Measurements from ENCODE around the gene KRTAP1-5. TPM values are rescaled to one million over a fixed set of nuclear protein-coding genes. Genes with fewer than 3 reads are reported as not detected.
A peak's percentile ranks its signal among the peaks of the same experiment; 100 is the strongest.
"Not testable (repeated sequence)": the region's sequence is repeated elsewhere in the genome, so short reads cannot be mapped to it uniquely, and the experiment has no call there.

KRTAP1-5 gene
- total RNA-seq, 1 donor from 2014 or later: not detected

DNA sequence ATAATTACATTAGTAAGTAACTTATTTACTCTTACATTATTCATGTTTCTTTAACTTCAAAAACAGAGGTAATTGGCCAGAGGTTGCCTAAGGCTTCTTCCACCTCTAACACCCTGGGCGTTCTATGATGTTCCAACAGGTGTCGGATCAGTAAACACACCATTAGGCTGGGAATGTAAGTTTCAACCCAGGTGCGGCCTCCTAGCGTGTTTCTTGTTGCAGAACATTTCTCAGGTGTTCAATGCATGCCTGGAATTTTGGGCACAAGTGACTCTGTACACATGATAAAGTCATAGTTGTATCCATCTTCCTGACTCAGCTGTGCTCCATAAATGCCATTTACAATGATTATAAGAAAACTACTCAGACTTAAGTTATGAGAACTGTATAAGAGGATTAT is 27.0 kb upstream of the KRTAP1-5 start:
- ATAC-seq (ENCODE audit: poor library complexity) (no peak), DNase-seq (no peak)
- intact Hi-C loops (cut with DNase I): no loop called here

GRCh38 chr17:41052566-41052965 is 25.6 kb upstream of the KRTAP1-5 start:
- DNase-seq (no peak), ATAC-seq (ENCODE audit: poor library complexity) (no peak)
- intact Hi-C loops (cut with DNase I): no loop called here

DNA sequence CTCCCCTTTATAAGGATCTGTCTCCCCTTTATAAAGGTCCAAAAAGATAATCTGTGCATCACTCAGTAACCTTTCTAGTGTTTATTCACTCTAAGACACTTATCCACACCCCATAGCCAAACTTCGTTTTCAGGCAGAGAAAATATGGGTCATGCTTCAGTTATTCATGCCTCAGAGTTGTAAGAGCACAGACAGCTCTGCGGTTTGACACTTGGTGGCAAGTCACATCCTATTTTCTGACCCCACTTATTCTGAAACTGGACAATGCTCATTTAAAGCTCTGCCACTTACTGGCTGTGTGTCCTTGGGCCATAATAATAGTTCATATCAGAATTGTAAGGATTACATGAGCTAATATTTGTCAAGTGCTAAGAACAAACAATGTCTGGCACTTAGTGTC is 22.1 kb upstream of the KRTAP1-5 start:
- intact Hi-C loops (cut with DNase I): no loop called here
- ATAC-seq (ENCODE audit: poor library complexity) (no peak), DNase-seq (no peak)

- ATAC-seq (ENCODE audit: poor library complexity): no peak
- intact Hi-C loops (cut with DNase I): no loop called here
- DNase-seq: no peak
Observed at GRCh38 chr17:41048441-41048840, 21.4 kb upstream of the KRTAP1-5 start.

DNA sequence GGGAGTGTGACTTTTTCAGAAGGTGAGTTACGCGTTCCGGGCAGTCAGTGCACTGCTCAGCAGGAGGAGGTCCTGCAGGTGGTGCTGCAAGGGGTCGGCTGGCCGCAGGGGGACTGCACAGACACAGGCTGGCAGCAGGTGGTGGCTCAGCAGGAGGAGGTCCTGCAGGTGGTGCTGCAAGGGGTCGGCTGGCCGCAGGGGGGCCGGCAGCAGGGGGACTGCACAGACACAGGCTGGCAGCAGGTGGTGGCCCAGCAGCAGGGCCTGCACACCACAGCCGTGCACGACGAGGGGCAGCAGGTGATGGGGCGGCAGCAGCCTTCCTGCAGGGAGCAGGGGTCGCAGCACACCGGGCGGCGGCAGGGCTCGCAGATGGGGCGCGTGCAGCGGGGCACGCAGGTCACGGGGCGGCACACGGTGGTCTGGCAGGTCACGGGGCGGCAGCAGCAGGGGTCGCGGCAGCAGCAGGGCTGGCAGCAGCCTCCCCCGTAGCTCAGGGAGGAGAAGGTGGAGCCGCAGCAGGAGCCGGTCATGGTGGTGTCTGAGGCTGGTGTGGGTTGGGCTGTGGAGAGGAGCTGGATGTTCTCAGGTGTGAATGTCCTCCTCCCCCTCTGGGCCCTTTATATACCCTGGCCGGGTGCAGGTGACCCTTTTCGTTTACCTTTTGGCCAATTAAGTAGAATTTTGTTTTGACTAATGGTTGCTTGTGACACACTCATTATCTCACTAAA is 19.9 kb upstream of the KRTAP1-5 start, which contains the start of gene KRTAP2-1:
TSS of gene KRTAP2-1 (minus strand) at position 582 of the 731 bp plus-strand sequence. CDS start at position 533, 49 bp downstream.
- intact Hi-C loops (cut with DNase I); ATAC-seq (ENCODE audit: poor library complexity); DNase-seq: not testable (repeated sequence)

DNA sequence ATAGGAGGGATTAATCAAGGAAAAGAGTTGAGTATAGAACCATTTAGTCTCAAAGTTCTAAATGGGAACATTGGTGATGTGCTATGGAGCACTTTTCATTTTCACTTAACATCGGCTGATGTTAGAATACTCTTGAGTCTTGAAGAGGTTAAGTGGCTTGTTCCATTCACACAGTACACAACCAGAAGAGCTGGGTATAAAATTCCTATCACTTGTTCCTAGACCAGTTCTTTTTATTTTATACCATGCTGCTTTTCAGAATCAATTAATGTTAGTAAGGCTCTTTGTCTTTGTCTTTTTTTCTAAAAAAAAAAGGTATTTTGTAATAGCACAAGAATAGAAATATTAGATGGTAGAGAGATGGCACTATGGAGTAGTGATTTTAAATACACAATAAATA is 15.9 kb upstream of the KRTAP1-5 start:
- intact Hi-C loops (cut with DNase I): no loop called here

DNA sequence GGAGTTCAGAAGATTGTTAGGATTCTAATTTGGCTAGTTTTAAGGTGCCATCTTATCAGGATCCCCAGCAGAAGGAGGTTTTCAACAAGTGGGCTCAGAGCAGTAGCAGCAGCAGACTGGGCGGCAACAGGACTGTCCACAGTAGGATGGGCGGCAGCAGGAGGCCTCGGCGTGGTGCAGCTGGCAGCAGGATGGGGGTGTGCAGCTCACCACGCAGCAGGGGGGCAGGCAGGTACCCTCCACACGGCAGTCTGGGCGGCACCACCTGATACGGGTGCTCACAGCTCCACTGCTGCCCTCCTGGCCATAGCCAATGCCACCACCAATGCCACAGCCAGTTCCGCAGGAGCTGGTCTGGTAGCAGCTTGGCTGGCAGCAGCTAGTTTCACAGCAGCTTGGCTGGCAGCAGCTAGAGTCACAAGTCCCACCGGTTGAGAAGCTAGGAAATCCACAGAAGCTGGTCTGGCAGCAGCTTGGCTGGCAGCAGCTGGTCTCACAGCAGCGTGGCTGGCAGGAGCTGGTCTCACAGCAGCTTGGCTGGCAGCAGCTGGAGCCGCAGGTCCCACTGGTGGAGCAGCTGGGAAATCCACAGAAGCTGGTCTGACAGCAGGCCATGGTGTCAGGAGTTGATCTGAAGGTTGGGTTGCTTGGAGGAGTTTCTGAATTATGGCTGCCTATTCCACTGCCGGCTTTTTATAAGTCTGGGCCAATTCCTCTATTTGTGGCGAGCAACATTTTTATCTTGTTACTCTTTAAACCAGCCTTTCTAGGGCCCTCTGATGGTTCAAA is 14.0 kb upstream of the KRTAP1-5 start, which contains the start of gene KRTAP1-1:
TSS of gene KRTAP1-1 (minus strand) at position 668 of the 789 bp plus-strand sequence. CDS start at position 615, 53 bp downstream.
- intact Hi-C loops (cut with DNase I); DNase-seq; ATAC-seq (ENCODE audit: poor library complexity): not testable (repeated sequence)

More for the DNA sequence above, 15.9 kb upstream of the KRTAP1-5 start:
- no peak for DNase-seq
- no peak for ATAC-seq (ENCODE audit: poor library complexity)

DNA sequence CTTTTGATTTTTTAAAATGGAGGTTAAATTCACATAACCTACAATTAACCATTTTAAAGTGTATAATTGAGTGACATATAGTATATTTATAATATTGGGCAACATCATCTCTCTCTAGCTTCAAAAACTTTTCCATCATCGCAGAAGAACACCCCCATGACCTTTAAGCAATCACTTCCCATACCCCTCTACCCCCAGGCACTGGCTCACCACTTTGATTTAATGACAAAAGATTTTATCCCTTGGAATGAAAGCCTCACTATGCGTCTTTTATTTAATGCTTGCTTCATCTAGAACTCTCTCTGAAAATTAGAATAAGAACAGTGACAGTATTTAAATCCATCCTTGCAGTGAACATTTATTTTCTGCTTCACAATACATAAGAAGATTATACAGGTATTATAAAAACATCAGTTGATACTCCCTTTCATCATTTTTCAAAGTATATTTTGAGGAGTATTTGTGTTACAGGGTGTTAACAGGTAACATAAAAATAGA is 10.9 kb upstream of the KRTAP1-5 start:
- DNase-seq (no peak), ATAC-seq (ENCODE audit: poor library complexity) (no peak)
- intact Hi-C loops (cut with DNase I): no loop called here

DNA sequence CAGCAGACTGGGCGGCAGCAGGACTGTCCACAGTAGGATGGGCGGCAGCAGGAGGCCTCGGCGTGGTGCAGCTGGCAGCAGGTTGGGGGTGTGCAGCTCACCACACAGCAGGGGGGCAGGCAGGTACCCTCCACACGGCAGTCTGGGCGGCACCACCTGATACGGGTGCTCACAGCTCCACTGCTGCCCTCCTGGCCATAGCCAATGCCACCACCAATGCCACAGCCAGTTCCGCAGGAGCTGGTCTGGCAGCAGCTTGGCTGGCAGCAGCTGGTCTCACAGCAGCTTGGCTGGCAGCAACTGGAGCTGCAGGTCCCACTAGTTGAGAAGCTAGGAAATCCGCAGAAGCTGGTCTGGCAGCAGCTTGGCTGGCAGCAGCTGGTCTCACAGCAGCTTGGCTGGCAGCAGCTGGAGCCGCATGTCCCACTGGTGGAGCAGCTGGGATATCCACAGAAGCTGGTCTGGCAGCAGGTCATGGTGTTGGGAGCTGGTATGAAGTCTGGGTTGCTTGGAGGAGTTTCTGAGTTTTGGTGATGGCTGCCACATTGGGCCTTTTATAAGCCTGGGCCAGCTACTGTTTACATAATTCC is 7.4 kb upstream of the KRTAP1-5 start, which contains the start of gene KRTAP1-3:
TSS of gene KRTAP1-3 (minus strand) at position 529 of the 590 bp plus-strand sequence. CDS start at position 476, 53 bp downstream.
- ATAC-seq (ENCODE audit: poor library complexity); intact Hi-C loops (cut with DNase I); DNase-seq: not testable (repeated sequence)

DNA sequence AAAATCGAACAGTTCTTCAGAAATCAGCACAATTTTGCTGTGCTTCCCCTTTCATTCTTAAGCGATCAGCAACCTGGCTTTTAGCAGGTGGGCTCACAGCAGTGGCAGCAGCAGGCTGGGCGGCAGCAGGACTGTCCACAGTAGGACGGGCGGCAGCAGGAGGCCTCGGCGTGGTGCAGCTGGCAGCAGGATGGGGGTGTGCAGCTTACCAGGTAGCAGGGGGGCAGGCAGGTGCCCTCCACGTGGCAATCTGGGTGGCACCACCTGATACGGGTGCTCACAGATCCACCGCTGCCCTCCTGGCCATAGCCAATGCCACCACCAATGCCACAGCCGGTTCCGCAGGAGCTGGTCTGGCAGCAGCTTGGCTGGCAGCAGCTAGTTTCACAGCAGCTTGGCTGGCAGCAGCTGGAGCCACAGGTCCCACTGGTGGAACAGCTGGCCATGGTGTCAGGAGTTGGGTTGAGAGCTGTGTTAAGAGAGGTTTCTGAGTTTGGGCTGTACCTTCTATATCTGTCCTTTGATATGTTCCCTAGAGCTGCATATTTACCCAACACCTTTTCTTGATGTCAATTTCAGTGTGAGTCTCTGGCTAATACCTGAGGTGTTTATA is 2.7 kb upstream of the KRTAP1-5 start, which contains the start of gene KRTAP1-4:
TSS of gene KRTAP1-4 (minus strand) at position 563 of the 613 bp plus-strand sequence. CDS start at position 446, 117 bp downstream.
- no peak for DNase-seq
- no peak for ATAC-seq (ENCODE audit: poor library complexity)
- intact Hi-C loops (cut with DNase I): no loop called here

DNA sequence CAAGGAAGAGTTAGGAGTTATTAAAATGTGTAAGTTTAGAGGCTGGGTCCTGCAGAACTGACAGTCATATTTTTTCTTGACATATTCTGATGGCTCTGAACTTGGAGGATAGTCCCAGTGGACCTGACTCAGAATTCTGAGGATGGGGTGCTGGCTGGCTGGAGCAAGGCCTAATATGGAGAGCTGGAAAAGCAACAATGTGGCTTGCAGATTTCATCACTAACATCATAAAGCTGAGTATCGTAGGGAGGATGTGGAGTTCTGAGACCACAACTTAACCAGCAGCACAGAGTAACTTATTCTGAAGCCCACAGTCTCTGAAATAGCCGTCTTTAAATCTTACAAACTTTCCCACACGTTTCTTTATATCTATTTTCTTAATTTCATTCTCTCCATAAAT is 2.3 kb downstream of the KRTAP1-5 start:
- no peak for DNase-seq
- no peak for ATAC-seq (ENCODE audit: poor library complexity)
- intact Hi-C loops (cut with DNase I): no loop called here

GRCh38 chr17:41020336-41020735 is 6.7 kb downstream of the KRTAP1-5 start:
- intact Hi-C loops (cut with DNase I): no loop called here
- DNase-seq (no peak), ATAC-seq (ENCODE audit: poor library complexity) (no peak)

GRCh38 chr17:41019415-41019814 is 7.6 kb downstream of the KRTAP1-5 start:
- no peak for ATAC-seq (ENCODE audit: poor library complexity)
- DNase-seq: no peak
- intact Hi-C loops (cut with DNase I): no loop called here

DNA sequence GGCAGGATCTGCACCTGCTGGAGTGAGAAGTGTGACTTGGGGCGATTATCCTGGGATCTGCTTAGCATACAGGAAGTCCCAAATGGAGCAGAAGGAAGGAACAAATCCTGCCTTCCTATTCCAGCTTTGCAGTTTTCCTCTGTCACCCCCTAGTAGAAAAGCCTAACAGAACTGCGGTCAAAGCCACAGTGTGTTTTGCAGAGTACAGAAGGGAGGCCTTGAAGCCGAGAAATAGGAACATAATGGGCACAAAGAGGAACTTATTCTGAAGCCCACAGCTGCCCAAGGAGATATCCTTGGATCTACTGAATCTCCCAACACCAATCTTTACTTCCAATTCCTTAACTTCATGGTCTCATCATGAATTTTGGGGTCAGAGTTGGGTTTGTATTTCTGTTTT is 8.5 kb downstream of the KRTAP1-5 start:
- intact Hi-C loops (cut with DNase I): no loop called here
- ATAC-seq (ENCODE audit: poor library complexity) (no peak), DNase-seq (no peak)

GRCh38 chr17:41016578-41017215 is 10.3 kb downstream of the KRTAP1-5 start:
- ATAC-seq (ENCODE audit: poor library complexity): no peak
- intact Hi-C loops (cut with DNase I): no loop called here

GRCh38 chr17:41015454-41015853 is 11.6 kb downstream of the KRTAP1-5 start:
- intact Hi-C loops (cut with DNase I): no loop called here
- DNase-seq: no peak
- no peak for ATAC-seq (ENCODE audit: poor library complexity)

More at GRCh38 chr17:41016578-41017215, 10.3 kb downstream of the KRTAP1-5 start:
- no peak for DNase-seq

- DNase-seq (no peak), ATAC-seq (ENCODE audit: poor library complexity) (peak; percentile 48)
- intact Hi-C loops (cut with DNase I): no loop called here
Observed at GRCh38 chr17:41013606-41014005, 13.4 kb downstream of the KRTAP1-5 start.

DNA sequence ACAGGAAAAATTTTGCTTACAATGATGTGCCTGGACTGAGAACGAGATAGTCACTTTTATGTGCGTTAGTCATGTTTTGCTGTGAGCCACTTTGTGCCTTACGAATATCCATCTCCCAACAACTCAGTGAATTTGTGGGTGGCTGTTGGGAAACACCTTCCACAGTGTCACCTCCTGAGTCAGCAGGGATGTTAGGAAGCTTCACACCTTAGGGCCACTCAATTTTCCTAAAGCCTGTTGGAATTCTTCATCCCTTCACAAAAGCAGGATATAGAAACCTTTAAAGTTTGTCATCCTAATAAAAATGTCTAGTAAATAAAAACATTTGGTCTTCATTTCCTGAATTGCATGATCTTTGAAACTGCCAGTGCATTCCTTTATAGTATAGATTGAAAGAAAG is 13.8 kb downstream of the KRTAP1-5 start:
- ATAC-seq (ENCODE audit: poor library complexity) (no peak), DNase-seq (no peak)
- intact Hi-C loops (cut with DNase I): no loop called here
